NCI-H2171 (cell line): ENCODE results near the gene DPM3.
A peak's percentile ranks its signal among the peaks of the same experiment; 100 is the strongest.
"Not testable (repeated sequence)": the region's sequence is repeated elsewhere in the genome, so short reads cannot be mapped to it uniquely, and the experiment has no call there.

Experiments
- DNase-seq: peaks from one replicate; lab custom pipeline; 2025; lab: John Stamatoyannopoulos, UW

The DPM3 gene, protein sequence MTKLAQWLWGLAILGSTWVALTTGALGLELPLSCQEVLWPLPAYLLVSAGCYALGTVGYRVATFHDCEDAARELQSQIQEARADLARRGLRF

DNA sequence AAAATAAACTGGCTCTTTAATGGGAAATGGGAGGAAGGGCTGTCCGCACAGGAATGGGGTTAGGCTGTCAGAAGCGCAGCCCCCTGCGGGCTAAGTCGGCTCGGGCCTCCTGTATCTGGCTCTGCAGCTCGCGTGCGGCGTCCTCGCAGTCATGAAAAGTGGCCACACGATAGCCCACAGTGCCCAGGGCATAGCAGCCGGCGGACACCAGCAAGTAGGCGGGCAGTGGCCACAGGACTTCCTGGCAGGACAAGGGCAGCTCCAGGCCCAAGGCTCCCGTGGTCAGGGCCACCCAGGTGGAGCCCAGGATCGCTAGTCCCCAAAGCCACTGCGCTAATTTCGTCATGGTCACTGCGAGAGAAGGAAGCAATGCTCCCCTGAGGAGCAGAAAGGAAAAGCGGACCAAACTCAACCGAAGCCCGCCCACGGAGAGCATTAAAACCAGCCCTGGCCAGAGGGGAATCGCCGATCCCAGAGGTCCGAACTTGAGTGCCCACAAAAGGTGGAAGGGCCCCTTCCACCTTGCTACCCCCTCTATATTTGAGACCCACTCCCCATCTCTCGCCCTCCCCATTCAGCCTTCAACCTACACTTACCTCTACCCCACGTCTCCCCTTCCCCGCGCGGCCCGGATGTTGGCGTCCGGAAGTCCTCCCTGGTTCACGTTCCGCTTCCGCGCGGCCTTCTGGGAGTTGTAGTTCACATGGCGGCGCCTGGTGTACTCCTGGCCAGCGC is at the start of gene DPM3:
Gene DPM3, minus strand, starts transcription at position 637 of the 735 bp plus-strand sequence. Its CDS starts 291 bp downstream, at position 346.
- DNase-seq = peak; percentile 87

DNA sequence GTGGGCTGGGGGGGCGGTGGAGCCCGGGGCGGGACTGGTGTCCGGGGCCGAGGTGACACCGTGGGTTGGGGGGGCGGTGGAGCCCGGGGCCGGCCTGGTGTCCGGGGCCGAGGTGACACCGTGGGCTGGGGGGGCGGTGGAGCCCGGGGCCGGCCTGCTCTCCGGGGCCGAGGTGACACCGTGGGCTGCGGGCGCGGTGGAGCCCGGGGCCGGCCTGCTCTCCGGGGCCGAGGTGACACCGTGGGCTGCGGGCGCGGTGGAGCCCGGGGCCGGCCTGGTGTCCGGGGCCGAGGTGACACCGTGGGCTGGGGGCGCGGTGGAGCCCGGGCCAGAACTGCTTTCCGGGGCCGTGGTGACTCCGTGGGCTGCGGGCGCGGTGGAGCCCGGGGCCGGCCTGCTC is 49.6 kb upstream of the DPM3 start:
- not testable (repeated sequence) for DNase-seq

DNA sequence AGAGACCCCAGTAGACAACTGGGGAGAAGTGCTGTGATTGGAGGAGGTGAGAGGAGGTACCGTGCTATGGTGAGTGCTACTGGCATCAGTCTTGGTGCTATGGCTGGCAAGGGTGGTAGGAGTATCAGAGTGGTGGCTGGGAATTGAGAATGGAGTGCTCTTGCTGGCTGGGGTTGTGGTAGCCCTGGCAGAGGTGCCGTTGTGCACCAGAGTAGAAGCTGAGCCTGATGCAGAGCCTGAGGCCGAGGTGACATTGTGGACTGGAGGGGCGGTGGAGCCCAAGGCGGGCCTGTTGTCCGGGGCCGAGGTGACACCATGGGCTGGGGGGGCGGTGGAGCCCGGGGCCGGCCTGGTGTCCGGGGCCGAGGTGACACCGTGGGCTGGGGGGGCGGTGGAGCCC is 47.9 kb upstream of the DPM3 start:
- no peak for DNase-seq

GRCh38 chr1:155187456-155187891 is 47.1 kb upstream of the DPM3 start:
- DNase-seq = no peak

GRCh38 chr1:155186794-155187455 is 46.6 kb upstream of the DPM3 start:
- no peak for DNase-seq

GRCh38 chr1:155186067-155186793 is 45.9 kb upstream of the DPM3 start:
- DNase-seq = no peak

- DNase-seq = no peak
Measured at GRCh38 chr1:155185783-155186066, 45.4 kb upstream of the DPM3 start.

DNA sequence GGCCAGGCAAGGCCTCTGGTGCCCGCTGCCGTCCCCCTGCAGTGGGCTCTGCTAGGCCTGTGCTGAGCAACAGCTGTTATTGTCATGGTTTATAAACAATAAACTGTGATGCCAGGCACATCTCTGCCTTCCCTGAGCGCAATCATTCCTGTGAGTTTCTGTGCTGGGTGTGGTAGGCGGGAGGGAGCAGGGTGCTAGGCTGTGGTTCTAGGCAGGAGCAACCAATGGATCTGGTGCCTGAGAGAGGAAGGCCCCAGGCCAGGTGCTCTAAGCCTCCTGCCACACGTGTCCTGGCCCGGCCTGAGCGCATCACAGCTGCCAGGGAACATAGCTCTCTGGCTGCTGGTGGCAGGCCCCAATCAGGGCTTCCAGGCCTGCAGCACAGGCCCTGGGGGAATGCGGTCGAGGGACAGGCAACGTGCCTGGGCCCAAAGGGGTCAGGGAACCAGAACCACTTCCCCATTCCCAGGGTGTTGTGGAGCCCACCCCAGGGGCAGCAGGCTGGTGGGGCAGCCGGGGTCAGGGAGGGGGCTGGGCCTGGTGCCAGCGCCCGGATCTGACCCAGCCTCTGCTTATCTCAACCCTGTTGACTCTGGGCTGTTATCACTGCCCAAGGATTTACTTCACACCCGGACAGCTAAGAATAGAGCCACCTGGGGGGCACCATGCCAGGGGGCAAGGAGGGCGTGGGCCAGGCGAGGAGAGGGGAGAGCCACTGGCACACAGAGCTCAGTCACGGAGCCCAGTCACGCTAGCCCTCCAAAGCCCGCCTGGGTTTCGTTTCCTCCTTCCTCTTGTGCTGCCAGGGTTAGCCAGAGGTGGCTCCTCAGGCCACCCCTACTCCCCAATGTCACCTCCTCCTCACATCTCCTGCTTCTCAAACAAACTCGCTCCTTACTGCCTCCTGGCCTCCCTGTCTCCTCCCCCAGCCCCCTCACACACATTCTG is 44.8 kb upstream of the DPM3 start:
- DNase-seq = no peak

DNA sequence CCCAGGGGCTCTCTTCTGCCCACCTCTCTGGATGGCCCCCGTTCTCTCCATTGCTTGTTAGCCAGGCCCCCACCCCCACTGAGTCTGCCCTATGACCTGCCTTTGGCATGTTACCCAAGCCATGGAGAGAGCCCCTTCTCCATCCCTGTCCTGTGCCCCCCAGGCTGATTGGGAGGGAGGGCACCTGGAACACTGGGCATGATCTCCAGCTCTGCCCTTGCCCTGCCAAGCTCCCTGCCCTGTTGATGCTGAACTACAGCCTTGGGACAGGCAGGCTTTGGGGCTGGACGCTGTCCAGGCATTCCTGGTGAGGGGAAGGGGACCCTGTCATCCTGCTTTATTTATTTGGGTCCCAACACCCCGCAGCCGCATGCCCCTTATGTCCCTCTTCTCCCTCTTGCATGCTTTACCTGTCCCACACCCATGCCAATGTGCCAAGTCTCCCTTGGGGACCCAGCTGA is 44.0 kb upstream of the DPM3 start:
- DNase-seq = no peak

DNA sequence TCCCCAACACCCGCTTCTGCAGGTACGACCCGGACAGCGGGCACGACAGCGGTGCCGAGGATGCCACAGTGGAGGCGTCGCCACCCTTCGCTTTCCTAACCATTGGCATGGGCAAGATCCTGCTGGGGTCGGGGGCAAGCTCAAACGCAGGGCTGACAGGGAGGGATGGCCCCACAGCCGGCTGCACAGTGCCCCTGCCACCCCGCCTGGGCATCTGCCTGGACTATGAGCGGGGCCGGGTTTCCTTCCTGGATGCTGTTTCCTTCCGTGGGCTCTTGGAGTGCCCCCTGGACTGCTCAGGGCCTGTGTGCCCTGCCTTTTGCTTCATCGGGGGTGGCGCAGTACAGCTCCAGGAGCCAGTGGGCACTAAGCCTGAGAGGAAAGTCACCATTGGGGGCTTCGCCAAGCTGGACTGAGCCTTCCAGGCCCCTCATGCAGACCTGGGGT is 43.5 kb upstream of the DPM3 start:
- DNase-seq = no peak

- DNase-seq = no peak
Measured at GRCh38 chr1:155182052-155182550, 41.8 kb upstream of the DPM3 start.

- DNase-seq = no peak
Measured at GRCh38 chr1:155181371-155182051, 41.2 kb upstream of the DPM3 start.

GRCh38 chr1:155179112-155180031 is 39.0 kb upstream of the DPM3 start:
- no peak for DNase-seq

DNA sequence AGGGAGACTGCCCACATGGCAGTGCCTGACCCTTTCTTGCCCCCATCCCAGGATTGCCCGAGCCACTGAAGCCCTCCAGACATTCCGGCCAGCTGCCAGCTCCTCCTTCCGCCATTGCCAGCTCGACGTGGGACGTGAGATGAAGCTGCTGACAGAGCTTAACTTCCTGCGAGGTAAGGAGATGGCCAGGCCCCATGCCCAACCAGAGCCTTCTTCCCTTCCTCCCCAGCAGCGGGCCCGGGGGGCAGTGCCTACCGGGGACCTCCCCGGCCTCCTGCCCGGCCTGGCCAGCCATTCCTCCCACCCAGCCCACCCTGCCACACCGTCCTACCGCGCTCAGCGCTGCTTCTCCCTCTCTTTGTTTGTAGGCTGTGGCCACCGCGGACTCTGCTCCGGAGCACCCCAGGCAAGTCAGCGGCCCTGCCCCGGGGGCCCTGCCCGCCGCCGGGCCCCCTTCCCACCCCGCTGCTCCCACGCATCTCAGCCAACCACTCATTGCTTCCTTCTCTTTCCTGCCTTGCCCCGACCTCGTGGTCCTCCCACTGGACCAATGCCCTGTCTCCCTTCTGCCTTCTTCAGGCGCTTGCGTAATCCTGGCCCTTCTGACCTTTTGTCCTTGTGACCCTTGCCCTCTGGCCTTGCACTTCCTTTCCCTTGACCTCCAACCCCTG is 38.2 kb upstream of the DPM3 start:
- DNase-seq = no peak

DNA sequence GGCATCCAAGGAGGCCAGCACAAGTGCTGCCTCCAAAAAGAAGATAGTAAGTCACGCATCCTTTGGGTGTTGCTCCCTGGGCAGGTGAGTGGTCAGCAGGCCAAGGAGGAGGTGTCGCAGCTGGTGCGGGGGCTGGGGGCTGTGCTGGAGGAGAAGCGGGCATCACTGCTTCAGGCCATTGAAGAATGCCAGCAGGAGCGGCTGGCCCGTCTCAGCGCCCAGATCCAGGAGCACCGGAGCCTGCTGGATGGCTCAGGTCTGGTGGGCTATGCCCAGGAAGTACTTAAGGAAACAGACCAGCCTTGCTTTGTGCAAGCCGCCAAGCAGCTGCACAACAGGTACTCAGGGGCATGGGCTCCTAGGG is 37.6 kb upstream of the DPM3 start:
- no peak for DNase-seq

- no peak for DNase-seq
Measured at GRCh38 chr1:155177192-155177917, 37.0 kb upstream of the DPM3 start.

- DNase-seq = peak; percentile 40
Measured at GRCh38 chr1:155176544-155177071, 36.3 kb upstream of the DPM3 start.

GRCh38 chr1:155175927-155176371 is 35.6 kb upstream of the DPM3 start:
- DNase-seq = no peak
